Fibroblast of skin of left quadriceps (primary cell): ENCODE measurements around the gene JMJD1C.
"Not testable (repeated sequence)": the region's sequence is repeated elsewhere in the genome, so short reads cannot be mapped to it uniquely, and the experiment has no call there.

ENCODE experiments used
- DNase-seq, 2 experiments: peaks; one replicate each; pipeline ENCODE4 v3.0.0-alpha.2; 2013; ENCODE audit warnings: low read depth in 2 of 2

The JMJD1C gene

DNA sequence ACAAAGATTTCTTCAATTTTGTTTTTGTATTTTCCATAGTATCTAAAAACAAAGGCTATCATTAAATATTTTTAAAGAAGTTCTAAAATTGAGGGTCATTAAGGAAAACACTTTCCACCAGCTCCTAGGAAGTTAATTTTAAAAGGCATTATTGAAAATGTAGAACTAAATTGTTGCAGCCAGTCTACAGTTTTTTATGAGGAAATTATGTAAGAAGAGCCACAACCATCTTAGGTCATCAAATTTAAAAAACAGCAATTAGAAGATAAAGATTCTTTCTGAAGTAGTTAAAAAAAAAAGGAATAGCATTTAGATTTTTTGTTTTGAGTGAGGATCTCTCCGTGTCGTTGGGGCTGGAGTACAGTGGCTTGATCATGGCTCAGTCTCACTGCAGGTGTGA is 171.0 kb downstream of the JMJD1C start:
- DNase-seq = no peak

DNA sequence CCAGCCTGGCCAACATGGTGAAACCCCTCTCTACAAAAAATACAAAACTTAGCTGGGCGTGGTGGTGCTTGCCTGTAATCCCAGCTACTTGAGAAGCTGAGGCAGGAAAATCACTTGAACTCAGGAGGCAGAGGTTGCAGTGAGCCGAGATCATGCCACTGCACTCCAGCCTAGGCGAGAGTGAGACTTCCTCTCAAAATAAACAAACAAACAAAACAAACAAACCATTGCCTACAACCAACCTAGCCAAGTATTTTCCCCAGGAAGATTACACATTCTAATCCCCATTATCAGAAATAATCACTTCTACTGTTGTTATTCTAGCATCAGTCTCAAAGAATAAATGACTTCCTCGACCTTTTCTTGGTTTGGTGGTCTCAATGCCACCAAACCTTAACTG is 172.9 kb downstream of the JMJD1C start:
- DNase-seq = not testable (repeated sequence)

DNA sequence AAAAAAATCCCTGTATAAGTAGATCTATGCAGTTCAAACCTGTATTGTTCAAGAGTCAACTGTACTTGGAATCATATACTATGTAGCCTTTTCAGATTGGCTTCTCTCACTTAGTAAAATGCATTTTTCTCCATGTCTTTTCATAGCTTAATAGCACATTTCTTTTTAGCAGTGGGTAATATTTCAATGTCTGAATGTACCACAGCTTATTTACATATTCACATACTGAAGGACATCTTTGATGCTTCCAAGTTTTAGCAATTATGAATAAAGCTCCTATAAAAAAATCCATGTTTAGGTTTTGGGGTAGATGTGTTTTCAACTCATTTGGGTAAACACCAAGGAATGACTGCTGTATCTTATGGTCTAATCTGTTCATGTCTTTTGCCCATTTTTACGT is 177.6 kb downstream of the JMJD1C start:
- DNase-seq = no peak

DNA sequence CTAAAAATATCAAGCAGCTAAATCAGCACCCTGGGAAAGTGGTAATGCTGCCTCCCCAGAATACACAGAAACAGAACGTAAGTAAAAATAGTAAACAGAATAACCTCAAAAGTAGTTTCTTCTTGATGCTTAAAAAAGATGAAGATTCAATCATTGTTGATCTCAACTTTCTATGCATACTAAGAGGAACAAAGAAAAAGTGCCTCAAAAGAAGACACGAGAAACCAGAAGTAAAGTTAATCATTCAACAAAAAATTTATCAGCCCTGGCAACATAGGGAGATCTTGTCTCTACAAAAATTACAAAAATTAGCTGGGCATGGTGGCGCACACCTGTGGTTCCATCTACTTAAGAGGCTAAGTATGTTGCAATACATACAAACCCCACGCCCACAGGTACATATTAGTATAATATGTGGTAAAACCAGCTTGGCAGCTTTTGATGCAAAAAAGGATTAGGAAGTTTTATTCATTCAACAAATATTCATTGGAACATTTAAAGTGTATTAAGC is 179.0 kb downstream of the JMJD1C start:
- no peak for DNase-seq

DNA sequence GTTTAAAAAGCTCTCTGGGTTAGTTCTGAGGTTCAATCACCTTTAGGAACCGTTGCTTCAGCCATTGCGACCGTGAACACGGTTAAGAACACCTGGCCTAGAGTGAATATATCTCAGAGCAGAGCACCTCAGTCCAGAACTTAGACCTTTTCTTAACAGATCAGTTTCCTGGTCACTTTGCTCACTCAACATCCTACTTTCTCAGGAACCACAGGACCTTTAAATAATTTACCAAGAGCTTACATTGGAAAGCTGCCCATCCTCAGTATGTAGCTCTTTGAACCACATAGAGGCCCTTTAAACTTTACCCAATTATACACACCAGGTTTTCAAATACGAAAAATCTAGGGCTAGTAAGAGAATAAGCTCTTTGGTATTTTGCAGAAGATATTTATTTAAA is 179.4 kb downstream of the JMJD1C start:
- no peak for DNase-seq

DNA sequence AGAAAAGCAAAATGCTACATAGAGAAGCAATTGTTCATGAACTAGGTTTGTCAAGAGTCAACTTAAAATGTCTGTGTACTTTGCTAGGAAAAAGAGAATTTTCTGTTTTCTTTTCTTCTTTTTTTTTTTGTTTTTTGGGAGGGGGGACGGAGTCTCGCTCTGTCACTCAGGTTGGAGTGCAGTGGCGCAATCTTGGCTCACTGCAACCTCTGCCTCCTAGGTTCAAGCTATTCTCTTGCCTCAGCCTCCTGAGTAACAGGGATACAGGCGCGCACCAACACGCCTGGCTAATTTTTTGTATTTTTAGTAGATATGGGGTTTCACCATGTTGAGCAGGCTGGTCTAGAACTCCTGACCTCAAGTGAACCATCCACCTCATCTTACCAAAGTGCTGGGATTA is 181.9 kb downstream of the JMJD1C start:
- not testable (repeated sequence) for DNase-seq

DNA sequence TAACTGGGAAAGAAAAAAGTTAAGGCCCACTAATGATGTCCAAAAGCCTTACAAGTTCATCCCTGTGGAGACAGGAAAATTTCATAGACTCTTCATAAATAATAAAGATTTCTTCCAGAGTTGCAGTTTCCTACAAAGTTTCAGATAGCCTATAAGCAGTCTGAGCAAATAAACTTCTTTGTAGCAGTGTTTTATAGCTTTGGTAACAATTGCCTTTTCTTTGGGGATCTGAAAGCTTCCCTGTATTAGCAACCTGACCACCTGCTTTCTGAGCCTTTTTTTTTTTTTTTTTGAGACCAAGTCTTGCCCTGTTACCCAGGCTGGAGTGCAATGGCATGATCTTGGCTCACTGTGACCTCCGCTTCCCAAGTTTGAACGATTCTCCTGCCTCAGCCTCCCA is 182.7 kb downstream of the JMJD1C start:
- DNase-seq = no peak

DNA sequence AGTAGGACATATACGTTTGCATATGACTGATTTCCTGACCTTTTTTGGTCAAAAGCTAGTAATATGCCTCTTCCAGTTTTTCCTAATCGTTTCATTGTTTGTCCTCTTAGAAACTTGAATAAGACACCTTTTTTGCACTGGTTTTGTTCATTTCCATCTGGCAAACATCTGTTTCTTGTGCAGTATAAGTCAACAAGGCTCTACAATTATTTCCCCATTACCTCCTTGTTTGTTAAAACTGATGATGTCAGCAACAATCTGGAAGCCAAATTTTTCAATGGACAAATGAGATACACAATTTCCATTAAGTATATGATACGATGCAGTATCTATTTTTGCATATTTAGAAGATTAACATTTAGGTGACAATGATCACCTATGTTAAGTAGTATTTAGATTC is 183.8 kb downstream of the JMJD1C start:
- DNase-seq = peak; percentile 40 to 41

DNA sequence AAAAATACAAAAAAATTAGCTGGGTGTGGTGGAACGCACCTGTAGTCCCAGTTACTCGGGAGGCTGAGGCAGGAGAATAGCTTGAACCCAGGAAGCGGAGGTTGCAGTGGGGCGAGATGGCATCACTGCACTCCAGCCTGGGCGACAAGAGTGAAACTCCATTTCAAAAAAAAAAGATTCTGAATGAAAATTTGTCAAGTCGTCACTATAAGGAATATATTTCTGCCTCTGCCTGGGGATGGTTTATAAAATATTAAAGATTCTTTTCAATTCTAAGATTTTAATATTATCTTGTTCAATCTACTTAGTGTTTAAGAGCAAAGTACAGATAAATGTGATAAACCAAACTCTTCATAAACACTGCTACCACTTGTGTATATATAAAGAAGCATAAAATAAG is 185.4 kb downstream of the JMJD1C start:
- DNase-seq = no peak

DNA sequence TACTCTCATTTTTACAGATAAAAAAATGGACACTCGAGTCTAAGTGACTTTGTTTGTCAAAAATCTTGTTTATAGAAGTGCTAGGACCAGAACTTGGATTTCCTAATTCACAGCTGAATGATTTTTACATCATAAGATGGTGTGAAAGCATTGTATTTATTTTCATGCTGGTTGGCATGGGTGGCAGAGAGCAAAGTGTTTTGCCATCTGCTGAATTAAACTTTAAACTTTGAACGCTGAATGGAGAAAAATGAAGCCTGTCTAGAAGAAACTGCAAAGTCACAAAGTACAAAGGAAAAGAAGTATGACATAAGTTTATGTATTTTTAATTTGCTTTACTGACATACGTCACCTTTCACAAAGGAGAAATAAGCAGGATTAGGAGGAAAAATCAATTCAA is 190.7 kb downstream of the JMJD1C start:
- DNase-seq = no peak

DNA sequence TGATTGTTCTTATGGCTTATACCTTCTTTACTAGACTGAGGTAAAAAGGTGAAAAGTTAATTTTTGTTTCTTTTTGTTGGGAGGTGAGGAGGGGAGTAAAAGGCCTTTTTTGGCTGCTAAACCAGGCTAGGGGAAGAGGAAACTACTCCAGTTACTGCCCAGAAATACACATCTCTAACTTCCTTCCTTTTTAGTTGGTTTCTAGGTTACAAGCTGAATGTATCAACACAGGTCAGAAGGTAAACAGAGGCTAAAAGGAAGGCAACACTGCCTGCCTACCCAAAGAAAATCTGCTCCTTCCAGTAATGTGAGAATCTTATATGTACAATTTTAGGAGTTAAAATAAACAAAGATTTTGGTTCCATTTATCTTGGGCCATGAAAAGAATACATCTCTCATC is 192.2 kb downstream of the JMJD1C start:
- no peak for DNase-seq

DNA sequence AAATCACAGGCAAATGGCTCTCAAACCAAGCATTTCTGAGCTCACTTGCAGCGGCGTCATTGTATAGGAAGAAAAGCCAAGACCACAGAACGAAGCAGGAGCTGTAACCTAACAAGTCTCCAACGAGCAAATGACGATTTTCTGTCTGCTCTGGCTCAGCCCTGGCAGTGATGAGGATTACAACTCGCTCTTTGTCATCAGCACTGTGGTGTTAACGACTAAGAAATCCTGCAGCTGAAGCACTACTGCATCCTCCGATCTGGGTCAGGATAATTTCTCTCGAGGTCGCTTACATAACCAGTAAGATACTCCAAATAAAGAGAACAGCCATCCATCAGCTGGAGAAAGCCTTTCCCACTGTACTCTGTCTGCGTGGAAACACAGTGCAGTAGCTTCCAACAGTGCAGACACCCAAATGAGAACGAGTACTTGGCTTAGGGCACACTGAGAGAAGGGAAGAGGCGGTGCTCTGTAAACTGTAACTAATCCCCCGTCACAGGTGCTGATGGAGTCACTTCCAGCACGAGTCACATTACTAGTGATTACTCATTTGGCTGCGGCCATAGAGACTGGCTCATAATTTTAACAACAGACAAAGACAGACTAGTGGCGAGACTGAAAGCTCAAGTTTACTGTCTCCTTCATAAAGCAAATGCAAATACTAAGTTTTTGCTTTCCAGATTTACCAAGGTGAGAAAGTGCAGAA is 196.8 kb downstream of the JMJD1C start:
- peak; percentile 88 to 89 for DNase-seq

DNA sequence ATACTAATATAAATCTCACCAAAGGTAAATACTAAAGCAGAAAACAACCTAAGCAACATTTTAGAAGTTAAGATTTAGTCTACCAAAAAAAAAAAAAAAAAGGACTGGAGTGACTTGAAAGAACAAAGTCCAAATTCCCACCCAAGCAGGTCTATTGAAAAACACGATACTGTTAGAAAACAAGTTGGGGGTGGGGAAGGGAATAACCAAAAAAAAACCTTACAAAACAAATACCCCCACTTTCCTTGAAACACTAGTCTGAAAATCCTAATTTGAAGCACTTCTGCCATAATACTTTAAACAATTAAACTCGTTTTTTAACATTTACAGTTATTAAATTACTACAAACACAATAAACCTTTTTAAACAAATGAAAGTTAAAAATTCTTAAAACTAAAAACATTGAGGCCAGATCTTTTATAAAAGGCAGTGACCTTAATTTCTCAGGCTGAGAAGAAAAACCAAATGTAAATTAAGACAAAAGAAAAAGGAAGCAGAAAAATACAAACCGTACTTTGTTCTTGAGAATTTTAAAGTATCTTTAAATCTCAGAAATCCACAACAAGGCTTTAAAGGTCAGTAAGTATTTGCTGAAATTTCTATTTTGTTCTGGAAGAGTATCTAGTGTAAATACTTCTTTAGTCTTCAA is 197.5 kb downstream of the JMJD1C start:
- no peak for DNase-seq

DNA sequence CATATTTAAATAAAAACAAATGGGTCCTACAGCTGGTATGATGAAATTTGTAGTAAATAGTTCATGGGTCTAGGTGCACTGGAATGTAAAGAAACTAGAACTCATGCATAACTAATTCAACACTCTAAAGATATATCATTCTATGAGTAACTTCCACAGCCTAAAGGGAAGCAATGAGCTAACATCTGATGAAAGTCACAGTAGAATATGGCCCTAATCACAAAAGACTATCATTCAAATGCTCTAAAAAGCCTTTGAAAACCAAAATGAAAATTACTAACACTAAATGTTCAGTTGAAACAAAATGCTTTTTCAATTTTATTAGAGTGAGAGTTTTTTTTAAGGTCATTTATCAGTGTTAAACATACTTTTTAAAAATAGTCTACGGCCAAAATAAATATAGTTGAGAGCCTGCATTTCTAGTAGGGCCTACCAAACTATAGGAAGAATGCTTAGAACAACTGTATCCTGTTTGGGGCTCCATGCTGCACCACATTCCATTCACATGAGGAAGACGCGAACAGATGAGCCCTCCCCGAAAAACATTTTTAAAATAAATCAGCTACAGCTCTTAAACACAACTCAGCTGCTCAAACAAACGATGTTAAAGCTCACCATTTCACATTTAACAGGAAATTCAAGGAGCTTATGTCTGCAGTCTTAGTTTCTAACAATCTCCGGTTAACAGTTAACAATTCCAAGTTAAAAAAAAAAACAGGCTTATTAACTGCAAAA is 198.2 kb downstream of the JMJD1C start:
- DNase-seq = peak; percentile 77 to 81

DNA sequence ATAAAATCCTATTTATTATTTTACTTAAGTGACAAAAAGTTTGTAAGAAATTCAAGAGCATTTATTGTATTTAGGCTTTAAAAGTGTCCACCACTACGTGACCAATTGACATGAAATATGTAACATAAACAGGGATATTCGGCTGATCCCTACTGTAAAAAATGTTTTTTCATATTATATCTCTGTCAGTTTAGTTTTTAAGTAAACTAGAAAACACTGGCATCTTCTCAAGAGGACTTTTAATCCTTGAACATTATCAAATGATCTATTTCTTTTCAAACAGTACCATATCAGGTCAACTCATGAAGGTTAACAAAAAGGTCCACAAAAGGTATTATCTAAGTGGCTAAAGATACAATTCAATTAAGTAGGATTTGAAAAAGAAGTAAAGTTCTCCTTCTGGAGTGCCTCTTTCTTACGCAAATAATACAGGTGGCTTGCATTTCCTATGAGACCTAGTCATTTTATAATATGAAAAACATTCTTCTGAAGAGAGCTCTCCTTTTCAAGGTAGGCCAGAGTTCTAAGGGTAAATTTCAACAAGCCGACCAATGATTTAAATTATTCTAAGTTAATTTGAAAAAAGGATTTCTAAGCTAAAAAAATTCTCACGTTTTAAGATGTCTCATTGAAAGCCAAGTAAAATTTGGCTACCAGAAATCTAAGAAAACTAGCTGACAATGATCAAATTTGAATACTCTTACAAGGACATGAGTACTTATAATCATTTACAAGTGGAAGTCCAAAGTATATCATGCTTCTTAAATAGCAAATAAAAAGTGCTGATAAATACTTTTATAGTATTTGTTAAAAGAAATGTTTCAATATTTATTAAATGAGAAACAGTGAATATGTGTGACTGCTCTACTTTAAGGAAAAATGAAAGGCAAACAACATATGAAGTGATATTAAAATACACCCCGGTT is 199.1 kb downstream of the JMJD1C start:
- no peak for DNase-seq

DNA sequence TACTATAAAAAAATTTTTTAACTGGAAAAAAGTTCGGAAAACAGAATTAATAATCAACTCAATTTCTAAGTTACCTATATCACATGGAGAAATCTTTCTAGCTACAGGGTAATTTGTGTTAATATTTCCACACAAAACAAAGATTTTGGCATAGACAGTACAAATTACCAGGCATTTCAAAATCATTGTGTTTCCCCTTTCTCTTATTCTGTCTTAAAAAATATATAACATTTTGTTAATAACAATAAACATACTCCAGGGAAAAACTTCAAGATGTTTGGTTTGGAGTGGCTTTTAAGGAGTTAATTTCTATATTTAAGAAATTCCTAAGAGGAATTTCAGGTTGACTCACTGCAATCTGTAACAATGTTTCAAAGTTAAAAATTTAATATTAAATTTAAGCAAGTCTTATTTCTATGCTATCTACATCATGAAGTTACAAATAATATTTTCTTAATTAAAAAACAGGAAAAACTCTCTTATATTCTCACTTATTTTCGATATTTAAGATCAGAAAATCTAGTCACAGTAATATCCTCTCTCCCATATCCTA is 200.0 kb downstream of the JMJD1C start:
- no peak for DNase-seq

DNA sequence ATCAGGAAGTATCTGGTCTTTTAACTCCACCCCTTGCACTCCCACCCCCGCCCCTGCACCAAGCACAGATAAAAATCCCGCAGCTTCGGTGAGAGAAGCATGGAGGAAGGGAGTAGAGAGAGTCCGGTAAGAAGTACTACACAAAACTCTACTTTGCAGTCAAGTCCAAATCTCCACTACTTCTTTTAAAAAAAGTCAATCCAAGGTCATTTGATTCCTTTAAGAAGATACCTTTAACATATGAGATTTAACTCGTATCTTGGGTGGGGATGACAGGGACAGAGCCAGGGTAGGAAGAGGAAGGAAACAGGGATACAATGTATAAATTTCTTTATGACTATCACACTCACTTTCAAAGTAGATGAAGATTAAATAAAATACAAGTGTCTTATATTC is 200.6 kb downstream of the JMJD1C start:
- no peak for DNase-seq

DNA sequence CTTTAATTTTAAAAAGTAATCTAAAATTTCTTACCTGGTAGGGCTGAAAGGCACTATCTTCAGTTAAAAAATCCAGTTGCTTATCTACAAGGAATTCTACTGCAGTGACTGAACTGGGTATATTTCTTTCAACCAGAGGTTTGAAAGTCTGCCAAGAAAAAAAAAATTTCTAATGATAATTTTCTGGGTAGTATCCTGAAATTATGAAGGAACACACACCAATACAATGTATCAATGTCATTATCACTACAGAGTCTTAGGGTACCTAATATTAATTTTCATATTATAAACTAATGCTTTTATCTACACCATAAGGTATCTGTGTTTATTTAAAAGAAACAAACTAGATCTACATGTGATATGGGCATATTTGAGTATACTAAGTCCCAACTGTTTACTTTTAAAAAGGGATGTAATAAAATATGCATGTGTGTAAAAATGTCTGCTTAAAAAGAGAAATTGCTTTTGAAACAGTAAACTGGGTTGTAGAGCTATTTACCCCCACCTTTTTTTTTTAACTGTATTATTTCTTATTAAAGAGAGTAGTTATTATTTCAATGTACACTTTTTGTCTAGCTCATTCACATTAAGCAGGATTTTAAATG is 201.1 kb downstream of the JMJD1C start:
- DNase-seq = no peak

DNA sequence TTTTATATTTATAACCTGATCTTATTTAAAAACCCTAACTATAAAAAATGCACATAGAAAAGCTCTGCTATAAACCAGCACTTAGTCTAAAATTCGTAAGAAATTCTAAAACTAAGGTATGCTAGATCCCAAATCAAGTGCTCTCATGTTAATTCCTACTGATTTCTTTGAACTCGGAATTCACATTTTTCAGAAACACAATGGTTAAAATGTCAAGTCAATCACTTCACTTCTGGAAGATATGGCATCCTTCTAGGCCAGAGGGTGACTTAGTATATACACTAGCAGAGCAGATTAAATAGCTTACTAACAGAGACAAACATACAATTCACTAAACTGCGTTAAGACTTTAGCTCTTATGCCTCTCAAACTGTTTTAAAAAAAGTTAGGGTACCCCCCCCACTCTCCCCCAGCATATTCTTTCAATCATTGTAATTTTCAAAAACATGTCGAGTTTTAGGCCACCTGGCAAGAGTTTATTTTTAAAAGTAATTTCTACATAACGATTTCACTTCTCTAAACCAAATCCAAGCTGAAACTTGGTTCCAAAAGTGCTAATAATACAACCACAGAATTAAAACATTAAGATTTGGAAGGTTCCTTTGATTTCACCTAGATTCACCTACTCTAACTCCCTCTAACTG is 203.2 kb downstream of the JMJD1C start:
- DNase-seq = no peak

DNA sequence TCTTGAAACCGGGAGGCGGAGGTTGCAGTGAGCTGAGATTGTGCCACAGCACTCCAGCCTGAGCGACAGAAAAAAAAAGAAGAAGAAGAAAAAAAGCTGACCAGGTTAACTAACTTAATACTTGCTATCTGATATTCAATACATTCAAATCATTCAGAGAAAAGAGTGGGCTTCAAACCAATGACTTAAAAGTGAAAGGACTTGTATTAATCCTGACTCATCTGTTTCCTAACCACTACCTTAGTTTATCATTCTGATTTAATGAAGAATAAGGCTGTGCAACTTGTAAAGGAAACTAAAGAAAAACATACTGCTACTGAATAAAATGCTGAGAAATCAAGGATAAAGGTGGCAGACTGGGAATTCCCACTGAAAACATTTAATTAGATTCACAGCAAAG is 204.3 kb downstream of the JMJD1C start:
- no peak for DNase-seq

DNA sequence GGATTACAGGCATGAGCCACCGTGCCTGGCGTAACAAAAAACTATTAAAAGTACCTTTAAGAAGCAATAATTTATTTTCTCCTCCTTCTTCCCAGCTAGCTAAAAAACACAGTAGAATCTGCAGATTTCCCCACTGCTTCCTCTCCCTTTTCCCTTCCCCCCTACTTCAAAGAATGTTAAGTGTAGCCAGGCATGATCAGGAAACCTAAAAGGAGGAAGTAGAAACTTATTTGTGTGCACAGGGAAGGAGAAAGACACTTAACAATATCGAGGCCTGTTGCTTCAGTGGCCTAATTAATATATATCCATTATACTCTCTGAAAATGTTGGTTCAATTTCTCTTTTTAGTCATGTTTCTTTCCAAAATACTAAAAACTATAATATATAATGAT is 204.9 kb downstream of the JMJD1C start:
- no peak for DNase-seq
